Brain microvascular endothelial cell (primary cell): Measurements from ENCODE around the gene CLRN3.

Source experiments
- DNase-seq: peaks from one replicate; pipeline ENCODE4 v3.0.0-alpha.2; 2020
- H3K27ac ChIP-seq: fragments of 250-450 bp; sonication (Bioruptor Pico); 2 replicates; pipeline ENCODE4 v1.5.1; 2020; ENCODE audit warnings: mild to moderate bottlenecking, moderate library complexity
- H3K27me3 ChIP-seq: fragments of 250-450 bp; sonication (Bioruptor Pico); replicated peaks from 2 replicates; pipeline ENCODE4 v1.5.1; 2020; ENCODE audit warnings: mild to moderate bottlenecking
- H3K36me3 ChIP-seq: fragments of 250-450 bp; sonication (Bioruptor Pico); replicated peaks from 2 replicates; pipeline ENCODE4 v1.5.1; 2020; ENCODE audit warnings: mild to moderate bottlenecking
- H3K4me3 ChIP-seq: 2 replicates; pipeline ENCODE4 v1.5.1; 2011; ENCODE audit warnings: low read depth, mild to moderate bottlenecking, control low read depth, low read length, moderate library complexity
- CTCF ChIP-seq: IDR thresholded peaks from 2 replicates; pipeline ENCODE4 v1.5.1; 2011; ENCODE audit warnings: low read depth, mild to moderate bottlenecking, moderate library complexity, low read length, control low read depth, inconsistent platforms; ENCODE audit errors: missing control alignments
- in situ Hi-C: cut with HindIII; loops from 2 replicates; pipeline ENCODE4 v1.10.0; 2017; ENCODE audit warnings: low sequenced_read_pairs, low pct_ligation_motif_present

The CLRN3 gene

GRCh38 chr10:127830414-127830813, 62.3 kb downstream of the CLRN3 start:
- TF ChIP-seq CTCF = no peak
- DNase-seq = no peak
- no peak overlapping the region for H3K4me3 ChIP-seq
- H3K27me3 ChIP-seq = no peaks in the 10 kb centered on the region
- no peaks in the 10 kb centered on the region for H3K36me3 ChIP-seq
- no peak overlapping the region for H3K27ac ChIP-seq
- in situ Hi-C loops = no loop called here
